ENCODE data around the gene HOXA3.

HOXA3 gene

GRCh38 chr7:27165996-27166530 lies 13.7 kb upstream of the HOXA3 start:
- DNase-seq (ENCODE audit: low read depth): no peak

GRCh38 chr7:27165089-27165995 lies 13.0 kb upstream of the HOXA3 start, which contains the start of gene HOXA9:
Gene HOXA9, minus strand, starts transcription at chr7:27165537. Its CDS starts 80 bp downstream, at chr7:27165457.
- no peak for DNase-seq (ENCODE audit: low read depth)

- DNase-seq (ENCODE audit: low read depth): no peak
These were observed 12.1 kb upstream of the HOXA3 start for GRCh38 chr7:27164367-27165088.

- DNase-seq (ENCODE audit: low read depth): no peak
These were observed 11.6 kb upstream of the HOXA3 start for GRCh38 chr7:27164045-27164366.

- DNase-seq (ENCODE audit: low read depth): no peak
These were observed 11.1 kb upstream of the HOXA3 start for GRCh38 chr7:27163288-27164044.

GRCh38 chr7:27162561-27163287 lies 10.3 kb upstream of the HOXA3 start:
- no peak for DNase-seq (ENCODE audit: low read depth)

GRCh38 chr7:27161721-27162560 lies 9.6 kb upstream of the HOXA3 start:
- DNase-seq (ENCODE audit: low read depth): no peak

GRCh38 chr7:27161214-27161720 lies 8.9 kb upstream of the HOXA3 start:
- DNase-seq (ENCODE audit: low read depth): no peak

GRCh38 chr7:27160546-27161213 lies 8.3 kb upstream of the HOXA3 start:
- DNase-seq (ENCODE audit: low read depth): peak; percentile 80

- no peak for DNase-seq (ENCODE audit: low read depth)
These were observed 7.8 kb upstream of the HOXA3 start for GRCh38 chr7:27160145-27160545.

- no peak for DNase-seq (ENCODE audit: low read depth)
These were observed 7.1 kb upstream of the HOXA3 start for GRCh38 chr7:27159266-27160144.

GRCh38 chr7:27158436-27159265 lies 6.3 kb upstream of the HOXA3 start:
- no peak for DNase-seq (ENCODE audit: low read depth)

GRCh38 chr7:27157702-27158431 lies 5.5 kb upstream of the HOXA3 start:
- no peak for DNase-seq (ENCODE audit: low read depth)

- no peak for DNase-seq (ENCODE audit: low read depth)
These were observed 4.7 kb upstream of the HOXA3 start for GRCh38 chr7:27156916-27157701.

GRCh38 chr7:27156508-27156898 lies 4.1 kb upstream of the HOXA3 start, which contains the start of gene HOXA7:
Gene HOXA7, minus strand, starts transcription at chr7:27156675. Its CDS starts 130 bp downstream, at chr7:27156545.
- no peak for DNase-seq (ENCODE audit: low read depth)

- no peak for DNase-seq (ENCODE audit: low read depth)
These were observed 3.6 kb upstream of the HOXA3 start for GRCh38 chr7:27155816-27156507.

Measured in stimulated activated CD8-positive, alpha-beta memory T cell treated with anti-CD3 and anti-CD28 coated beads, Interleukin-12 subunit alpha, Interleukin-12 subunit beta, amount 100 ng/mL, for 1 hour (primary cell).